Hematopoietic multipotent progenitor cell treated with erythropoietin and hydrocortisone succinate and interleukin-3 and kit ligand, for 8 days (in vitro differentiated cells): ENCODE measurements around the gene ABCA12.

Experiments used
- DNase-seq: peaks from one replicate; pipeline ENCODE4 v3.0.0-alpha.2; 2015

Gene ABCA12

GRCh38 chr2:215110918-215111317 is 27.5 kb downstream of the ABCA12 start:
- no peak for DNase-seq

DNA sequence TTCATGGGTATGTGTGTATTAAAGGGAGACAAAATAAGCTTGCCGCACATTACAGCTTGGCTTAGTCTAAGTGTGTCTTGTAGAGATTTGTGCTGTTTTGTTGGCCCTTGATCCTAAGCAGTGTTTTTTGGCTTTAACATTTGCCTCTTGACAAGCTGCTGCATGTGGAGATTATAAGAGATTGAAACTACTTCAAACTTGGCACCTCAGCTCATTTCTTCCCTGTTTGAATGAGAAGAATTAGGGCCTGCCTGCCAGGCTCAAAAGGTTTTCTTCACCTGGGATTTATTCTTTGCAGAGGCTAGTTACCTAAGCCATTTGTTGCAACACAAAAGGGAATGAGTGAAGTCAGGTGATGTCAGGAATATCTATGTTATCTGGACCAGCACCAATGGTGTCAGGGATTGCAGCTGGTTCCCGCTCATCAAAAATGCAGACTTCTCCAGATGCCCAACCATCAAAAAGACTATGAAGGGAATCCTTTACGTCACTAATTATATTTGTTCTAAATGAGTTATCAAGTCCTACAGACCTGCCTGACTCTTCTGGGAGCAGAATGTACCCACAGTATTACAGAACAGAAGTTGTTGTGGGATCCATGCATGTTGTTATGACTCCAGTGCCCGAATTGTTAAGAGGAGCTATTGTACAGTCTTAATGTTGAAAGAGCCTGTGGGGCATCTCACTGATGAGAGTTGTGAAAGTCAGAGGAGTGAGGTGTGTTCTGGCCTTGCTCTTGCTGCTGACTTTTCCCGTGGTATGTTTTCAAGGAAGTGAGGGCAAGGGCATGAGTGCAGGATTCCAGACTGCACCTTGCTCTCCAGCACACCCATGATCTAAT is 31.0 kb downstream of the ABCA12 start:
- DNase-seq: no peak

- no peak for DNase-seq
Measured at GRCh38 chr2:215105607-215106354, 32.6 kb downstream of the ABCA12 start.

DNA sequence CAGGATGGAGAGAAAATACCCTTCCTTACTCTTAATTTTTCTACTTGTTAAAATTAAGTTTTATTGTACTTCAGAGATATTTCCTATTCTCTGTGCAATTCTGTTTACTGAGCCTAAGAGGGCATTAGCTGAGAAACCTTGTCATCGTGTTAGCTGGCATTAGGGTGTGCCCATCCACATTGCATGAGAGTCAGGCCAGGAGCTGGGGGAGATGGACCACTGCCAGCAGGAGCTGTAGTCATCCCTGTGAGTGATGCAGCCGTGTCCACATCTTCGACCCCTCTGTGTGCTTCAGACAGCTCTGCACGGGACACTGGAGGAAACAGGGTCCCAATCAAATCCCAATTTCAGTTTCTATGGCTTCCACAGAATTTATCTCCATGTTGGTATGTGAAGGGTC is 34.2 kb downstream of the ABCA12 start:
- no peak for DNase-seq

- no peak for DNase-seq
Measured at GRCh38 chr2:215098875-215099274, 39.6 kb downstream of the ABCA12 start.

- DNase-seq: no peak
Measured at GRCh38 chr2:215084080-215084479, 54.3 kb downstream of the ABCA12 start.

GRCh38 chr2:215083146-215083545 is 55.3 kb downstream of the ABCA12 start:
- no peak for DNase-seq

GRCh38 chr2:215082446-215082845 is 56.0 kb downstream of the ABCA12 start:
- DNase-seq: no peak

- no peak for DNase-seq
Measured at GRCh38 chr2:215080545-215080944, 57.9 kb downstream of the ABCA12 start.

DNA sequence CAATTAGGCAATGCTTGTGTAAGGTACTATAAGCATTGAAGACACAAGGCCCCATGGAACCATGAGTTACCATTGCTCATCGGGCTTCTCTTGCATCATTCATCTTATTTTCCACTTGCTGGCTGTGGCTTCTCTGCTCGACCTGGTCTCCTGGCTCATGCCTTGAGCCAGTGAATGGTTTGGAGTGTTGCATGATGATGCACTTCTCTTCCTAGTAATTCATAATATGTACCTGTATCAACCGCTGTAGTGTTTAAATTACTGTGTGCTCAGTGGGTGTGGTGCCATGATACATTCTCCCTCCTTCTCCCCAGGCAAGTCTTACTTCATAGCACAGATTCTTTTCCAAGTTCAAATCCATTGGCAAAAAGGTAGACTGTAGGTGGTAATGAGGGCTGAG is 66.8 kb downstream of the ABCA12 start:
- DNase-seq: no peak

DNA sequence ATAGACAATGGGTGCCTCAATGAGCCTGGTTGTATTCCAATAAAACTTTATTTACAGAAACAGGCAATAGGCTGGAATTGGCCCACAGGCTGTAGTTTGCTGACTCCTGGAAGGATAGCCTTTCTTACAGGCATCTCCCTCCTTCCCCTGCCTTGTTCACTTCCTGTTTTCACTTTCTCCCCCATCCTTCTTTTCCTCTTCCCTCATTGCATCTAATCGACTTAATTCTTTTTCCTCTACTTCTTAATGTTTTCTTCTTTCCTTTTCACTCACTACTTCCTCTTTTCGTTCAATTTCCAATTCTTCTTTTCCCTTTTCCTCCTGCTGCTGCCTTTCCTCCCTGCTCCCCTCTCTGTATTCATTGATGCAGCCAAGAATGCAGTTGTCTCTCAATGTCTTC is 70.0 kb downstream of the ABCA12 start:
- DNase-seq: no peak

- no peak for DNase-seq
Measured at GRCh38 chr2:215066124-215066523, 72.3 kb downstream of the ABCA12 start.

DNA sequence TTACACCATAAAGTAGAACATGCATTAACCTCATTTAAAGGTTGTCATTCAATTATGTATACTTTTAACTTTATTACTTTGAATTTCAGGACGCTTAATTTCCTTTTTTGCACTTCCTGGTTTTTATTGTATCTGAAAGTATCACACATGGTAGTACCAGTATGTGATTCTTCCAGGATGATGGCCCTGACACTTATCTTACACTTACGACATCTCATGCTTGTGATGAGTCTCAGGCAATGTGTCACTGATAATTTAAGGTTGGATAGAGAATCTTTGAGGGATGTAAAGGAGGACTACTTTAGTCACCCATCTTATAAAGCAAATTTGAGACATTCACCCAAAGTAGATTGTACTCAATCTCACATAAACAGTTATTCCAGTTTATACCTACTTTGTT is 74.9 kb downstream of the ABCA12 start:
- DNase-seq: no peak

DNA sequence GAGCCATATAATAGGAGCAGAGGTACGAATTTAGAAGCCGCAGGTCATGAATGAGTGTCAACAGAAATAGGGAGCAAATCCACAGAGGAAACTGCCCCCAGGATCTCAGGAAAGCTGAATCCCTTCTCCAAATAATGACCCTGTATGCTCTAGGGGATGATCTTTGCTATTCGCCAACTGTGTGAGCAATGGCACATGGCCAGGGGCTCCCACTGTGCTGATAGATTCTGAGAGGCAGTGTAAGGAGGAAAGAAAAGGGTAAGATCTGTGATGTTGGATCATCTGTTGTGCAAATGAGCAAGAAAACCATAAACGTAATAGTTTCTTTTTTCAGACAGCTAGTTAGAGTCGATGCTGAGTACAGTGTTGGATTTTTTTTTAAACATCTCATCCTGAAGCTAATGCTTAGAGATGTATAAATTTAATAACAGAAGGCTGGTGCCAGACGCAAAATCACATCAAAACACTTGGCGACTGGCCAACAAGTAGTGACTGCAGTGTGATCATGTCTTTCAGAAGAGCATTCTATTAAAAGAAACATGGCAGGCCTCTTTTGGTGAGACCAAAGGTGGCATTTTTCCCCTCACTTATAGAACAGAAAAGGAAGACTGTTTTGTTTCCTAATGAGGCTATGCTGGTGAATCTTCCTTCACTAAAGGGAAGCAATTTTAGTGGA is 77.4 kb downstream of the ABCA12 start:
- DNase-seq: no peak

DNA sequence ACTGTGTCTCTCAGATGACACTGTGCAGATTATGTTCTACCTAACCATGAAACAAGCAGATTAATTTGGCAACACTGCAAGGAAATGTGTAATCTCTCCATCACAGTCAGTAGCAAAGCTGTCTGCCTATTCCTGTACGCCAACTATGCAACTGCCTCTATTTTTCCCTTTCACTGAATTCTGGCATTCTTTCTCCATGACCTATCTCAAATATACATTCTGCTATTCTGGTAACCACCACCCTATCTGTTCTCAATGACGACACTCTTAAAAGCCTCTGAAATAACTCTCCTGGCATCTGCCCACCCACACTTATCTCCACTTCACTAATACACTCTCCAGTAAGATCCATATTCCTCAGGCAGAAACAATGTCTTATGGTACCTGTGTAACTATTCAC is 78.7 kb downstream of the ABCA12 start:
- DNase-seq: no peak

GRCh38 chr2:215055891-215056290 is 82.5 kb downstream of the ABCA12 start:
- no peak for DNase-seq

- no peak for DNase-seq
Measured at GRCh38 chr2:215052810-215053209, 85.6 kb downstream of the ABCA12 start.

DNA sequence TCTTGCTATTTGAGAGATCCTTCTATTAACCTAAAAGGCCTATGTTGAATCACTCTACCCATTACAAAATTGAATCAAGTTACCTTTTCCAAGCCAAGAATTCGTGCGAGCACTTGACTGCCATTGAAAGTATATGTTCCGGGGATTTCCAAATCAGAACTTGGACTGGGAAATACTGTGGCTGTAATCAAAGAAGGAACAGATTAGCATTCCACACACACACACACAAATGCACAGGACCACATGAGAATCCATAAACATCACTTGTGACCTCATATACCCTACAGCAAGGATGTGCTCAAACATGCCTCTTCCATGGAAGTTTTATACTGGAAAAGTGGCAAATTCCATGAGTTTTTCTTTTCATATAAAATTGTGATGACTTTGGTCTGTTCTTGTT is 86.0 kb downstream of the ABCA12 start:
- DNase-seq: no peak

- no peak for DNase-seq
Measured at GRCh38 chr2:215049341-215049740, 89.1 kb downstream of the ABCA12 start.

GRCh38 chr2:215038421-215038820 is 100.0 kb downstream of the ABCA12 start:
- DNase-seq: no peak

DNA sequence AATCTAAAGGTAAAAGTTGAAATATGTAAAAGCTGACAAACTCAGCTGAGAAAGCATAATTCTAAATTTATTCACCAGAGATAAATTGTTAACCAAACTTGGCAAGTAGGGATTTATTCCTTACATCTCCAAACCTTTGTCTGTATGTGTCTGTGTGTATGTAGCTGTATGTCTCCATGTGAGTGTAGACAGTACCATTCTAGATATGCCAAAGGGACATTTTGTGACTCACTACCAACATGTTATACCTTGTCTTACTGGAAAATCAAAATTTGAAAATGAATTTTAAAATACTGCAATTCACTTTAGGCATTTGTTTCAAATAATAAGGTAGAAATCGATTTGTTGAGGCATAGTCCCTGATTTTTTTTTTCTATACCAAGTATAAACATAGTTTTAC is 102.1 kb downstream of the ABCA12 start:
- no peak for DNase-seq

DNA sequence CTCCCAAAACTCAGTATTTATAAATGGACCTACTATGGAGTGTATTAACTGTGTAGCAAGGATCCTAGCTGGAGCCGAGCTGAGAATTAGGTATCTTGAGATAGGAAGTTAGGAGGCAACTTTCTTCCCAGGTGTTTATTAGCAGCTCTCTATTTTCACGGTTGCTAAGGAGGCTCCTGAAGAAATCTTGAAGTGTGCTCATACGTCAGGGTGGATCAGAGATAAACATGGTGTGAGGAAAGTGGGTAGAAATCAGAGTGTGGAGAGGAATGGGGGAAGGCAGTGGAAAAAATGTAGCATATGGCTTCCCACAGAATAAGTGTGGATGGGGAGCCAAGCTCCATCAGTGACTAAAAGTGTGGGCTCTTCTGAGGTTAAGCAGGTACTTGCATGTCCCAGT is 104.3 kb downstream of the ABCA12 start:
- DNase-seq: no peak

DNA sequence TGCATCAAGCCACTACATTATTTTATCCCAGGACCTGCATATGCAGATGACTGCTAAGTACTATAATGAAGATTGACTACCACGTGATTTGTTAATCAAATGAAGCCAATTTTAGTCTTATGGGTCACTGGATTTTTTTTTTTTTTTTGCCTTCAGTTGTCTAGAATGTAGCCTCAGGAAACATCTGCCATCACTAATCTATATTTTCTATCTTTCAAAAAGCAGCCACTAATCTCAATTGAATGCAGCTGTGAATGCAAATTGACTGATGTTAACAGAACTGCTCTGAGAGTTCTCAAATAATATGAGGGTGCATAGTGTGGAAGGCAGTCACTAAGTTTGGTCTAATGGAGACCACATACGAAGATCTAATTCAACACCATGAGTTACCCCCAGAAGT is 106.3 kb downstream of the ABCA12 start:
- no peak for DNase-seq

- no peak for DNase-seq
Measured at GRCh38 chr2:215031321-215031720, 107.1 kb downstream of the ABCA12 start.
